Liver (tissue), 9 donors: ENCODE measurements around the gene CTXN3. TPM values are rescaled to one million over a fixed set of nuclear protein-coding genes. Genes with fewer than 3 reads are reported as not detected.

Experiments
- DNase-seq: peaks from one replicate; pipeline ENCODE4 v3.0.0-alpha.2; 2017; ENCODE audit warnings: low spot score
- H3K27ac ChIP-seq, 2 donors: one replicate each; pipeline ENCODE4 v1.7.0; 2013; ENCODE audit warnings: inconsistent platforms in 2 of 2, low read length in 2 of 2, control low read depth in 1 of 2, low read depth in 1 of 2, mild to moderate bottlenecking in 1 of 2
- H3K27me3 ChIP-seq, 4 donors: one replicate each; pipeline versions ENCODE4 v1.6.1 to v1.7.0; 2013; ENCODE audit warnings: low read length in 3 of 4, inconsistent platforms in 1 of 4, mild to moderate bottlenecking in 1 of 4, moderate library complexity in 1 of 4; ENCODE audit not compliant: control insufficient read depth in 4 of 4, insufficient read depth in 4 of 4
- H3K36me3 ChIP-seq, 4 donors: one replicate each; pipeline versions ENCODE4 v1.6.1 to v1.7.0; 2013; ENCODE audit warnings: low read length in 3 of 4, mild to moderate bottlenecking in 3 of 4, low read depth in 1 of 4, moderate library complexity in 1 of 4; ENCODE audit not compliant: control insufficient read depth in 4 of 4, insufficient read depth in 3 of 4
- H3K4me1 ChIP-seq, 4 donors: one replicate each; pipeline versions ENCODE4 v1.6.1 to v1.7.0; 2013; ENCODE audit warnings: low read length in 3 of 4, mild to moderate bottlenecking in 3 of 4, moderate library complexity in 1 of 4; ENCODE audit not compliant: control insufficient read depth in 4 of 4, insufficient read depth in 4 of 4
- H3K4me3 ChIP-seq, 3 donors: one replicate each; pipeline versions ENCODE4 v1.6.1 to v1.7.0; 2013; ENCODE audit warnings: low read length in 3 of 3, control low read depth in 1 of 3, low read depth in 1 of 3, mild to moderate bottlenecking in 1 of 3
- H3K9ac ChIP-seq, 2 donors: one replicate each; pipeline ENCODE4 v1.7.0; 2013; ENCODE audit warnings: low read length in 2 of 2, mild to moderate bottlenecking in 2 of 2, moderate library complexity in 2 of 2, control low read depth in 1 of 2, low read depth in 1 of 2
- H3K9me3 ChIP-seq, 4 donors: one replicate each; pipeline versions ENCODE4 v1.6.1 to v1.7.0; 2013; ENCODE audit warnings: low read length in 3 of 4; ENCODE audit not compliant: control insufficient read depth in 4 of 4
- EGR1 ChIP-seq, 2 donors: IDR thresholded peaks; 2 replicates each; pipeline ENCODE4 v1.6.1; 2016 to 2018; ENCODE audit warnings: antibody characterized with exemption in 2 of 2, low read depth in 2 of 2
- FOXA1 ChIP-seq: IDR thresholded peaks from 2 replicates; pipeline ENCODE4 v1.6.1; 2016; ENCODE audit warnings: antibody characterized with exemption
- FOXA2 ChIP-seq: IDR thresholded peaks from 2 replicates; pipeline ENCODE4 v1.6.1; 2016; ENCODE audit warnings: antibody characterized with exemption
- GABPA ChIP-seq, 2 donors: IDR thresholded peaks in 1 of 2; conservative IDR thresholded peaks in 1 of 2; 2 replicates each; pipeline ENCODE4 v1.6.1; 2016; ENCODE audit warnings: antibody characterized with exemption in 2 of 2, mild to moderate bottlenecking in 1 of 2, moderate library complexity in 1 of 2
- HNF4G ChIP-seq: IDR thresholded peaks from 2 replicates; pipeline ENCODE4 v1.6.1; 2016; ENCODE audit warnings: antibody characterized with exemption
- JUND ChIP-seq, 2 donors: IDR thresholded peaks; 2 replicates each; pipeline ENCODE4 v1.6.1; 2016; ENCODE audit warnings: antibody characterized with exemption in 2 of 2
- NR2F2 ChIP-seq: IDR thresholded peaks from 2 replicates; pipeline ENCODE4 v1.6.1; 2016; ENCODE audit warnings: antibody characterized with exemption
- RAD21 ChIP-seq, 2 donors: IDR thresholded peaks; 2 replicates each; pipeline ENCODE4 v1.6.1; 2016; ENCODE audit warnings: antibody characterized with exemption in 2 of 2, mild to moderate bottlenecking in 2 of 2
- RXRA ChIP-seq, 2 donors: IDR thresholded peaks; 2 replicates each; pipeline ENCODE4 v1.6.1; 2017 to 2018; ENCODE audit warnings: antibody characterized with exemption in 2 of 2, mild to moderate bottlenecking in 1 of 2
- SP1 ChIP-seq: IDR thresholded peaks from 2 replicates; pipeline ENCODE4 v1.6.1; 2018; ENCODE audit warnings: antibody characterized with exemption, mild to moderate bottlenecking
- TAF1 ChIP-seq: conservative IDR thresholded peaks from 2 replicates; pipeline ENCODE4 v1.6.1; 2016; ENCODE audit warnings: antibody characterized with exemption, mild to moderate bottlenecking
- YY1 ChIP-seq: IDR thresholded peaks from 2 replicates; pipeline ENCODE4 v1.6.1; 2016; ENCODE audit warnings: antibody characterized with exemption, mild to moderate bottlenecking
- WGBS: extraction: QIAGEN DNeasy Blood & Tissue Kit; methylation state at CpG from one replicate; pipeline ENCODE4 v1.1.7; 2013; 5-methylcytosine and 5-hydroxymethylcytosine counted together
- polyA plus RNA-seq, 2 donors: library from polyadenylated mRNA; stranded (reverse) in 1 of 2; unstranded in 1 of 2; fragments of 200-250 nt in 1 of 2; fragments of >200 nt in 1 of 2; fragmentation: Nextera tagmentation in 1 of 2; extraction: Ambion mirVana in 1 of 2; gene quantifications; one replicate each; pipeline versions ENCODE4 v1.2.1 to v1.2.3, GENCODE V29; 2013 to 2015
- total RNA-seq, 2 donors: library from RNA; depleted of rRNA; stranded (reverse); fragments of >200 nt; gene quantifications; one replicate each; pipeline ENCODE4 v1.2.3, GENCODE V29; 2014
- TF ChIP-seq, protein P1 (sequence below): IDR thresholded peaks from 2 replicates; pipeline ENCODE4 v1.6.1; 2016; ENCODE audit warnings: antibody characterized with exemption
- TF ChIP-seq, protein P2 (sequence below): IDR thresholded peaks from 2 replicates; pipeline ENCODE4 v1.6.1; 2016; ENCODE audit warnings: antibody characterized with exemption, mild to moderate bottlenecking
- TF ChIP-seq, protein P3 (sequence below): fragments of 150-350 bp; IDR thresholded peaks from 2 replicates; pipeline ENCODE4 v1.5.1; 2017; ENCODE audit warnings: improper control_type of control experiment, low read depth, low read length; ENCODE audit not compliant: missing input control
- TF ChIP-seq, protein P4 (sequence below): IDR thresholded peaks from 2 replicates; pipeline ENCODE4 v1.6.1; 2016; ENCODE audit warnings: antibody characterized with exemption
- TF ChIP-seq, protein P5 (sequence below): IDR thresholded peaks from 2 replicates; pipeline ENCODE4 v1.6.1; 2016; ENCODE audit warnings: antibody characterized with exemption
- donor health status: healthy.
- donor health status: healthy.
- donor health status: healthy.
- donor health status: healthy.
- donor health status: healthy.

CTXN3 gene
- total and polyA plus RNA-seq, 4 donors, result not detected

DNA sequence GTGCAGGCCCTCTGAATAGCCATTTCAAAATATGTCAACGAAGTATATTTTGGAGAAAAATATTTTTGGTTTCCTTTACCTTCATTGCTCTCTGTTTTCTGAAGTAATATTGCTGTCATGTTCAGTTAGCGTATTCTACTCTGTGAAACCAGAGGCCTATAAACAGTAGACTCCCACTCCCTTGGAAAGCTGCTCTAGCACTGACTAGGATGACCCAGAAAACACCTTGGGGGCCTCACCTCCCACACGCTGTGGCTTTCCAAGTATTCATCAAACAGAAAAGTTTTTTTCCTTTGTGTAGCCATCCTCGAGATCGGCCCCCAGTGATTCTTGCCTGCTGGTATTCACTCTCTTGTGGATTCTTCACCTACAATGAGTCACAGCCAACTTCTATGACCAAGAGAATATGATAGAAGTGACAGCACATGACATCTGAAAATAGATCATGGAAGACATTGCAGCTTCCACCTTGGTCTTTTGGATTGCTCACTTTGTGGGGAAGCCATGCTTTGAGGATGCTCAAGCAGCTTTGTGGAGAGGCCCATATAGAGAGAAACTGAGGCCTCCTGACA is 28.9 kb upstream of the CTXN3 start:
- 83% methylated on average over 5 of the region's 5 CpGs for WGBS
- no peak for DNase-seq
- H3K36me3 ChIP-seq, result no peaks in the 10 kb centered on the region
- H3K27me3 ChIP-seq, result no peaks in the 10 kb centered on the region
- H3K9ac ChIP-seq, result no peak overlapping the region
- no peaks in the 10 kb centered on the region for H3K9me3 ChIP-seq
- no peaks in the 10 kb centered on the region for H3K4me1 ChIP-seq
- H3K27ac ChIP-seq, result no peak overlapping the region
- H3K4me3 ChIP-seq, result no peak overlapping the region
- TF ChIP-seq EGR1 (IDR thresholded peaks at IDR 0.05; ENCODE audit: low read depth in 2 of 2) (no peak), RXRA (IDR thresholded peaks at IDR 0.05) (no peak), JUND (IDR thresholded peaks at IDR 0.05) (no peak), RAD21 (IDR thresholded peaks at IDR 0.05) (no peak), GABPA (IDR thresholded peaks at IDR 0.05 in 1 of 2, conservative IDR thresholded peaks at IDR 0.05 in 1 of 2) (no peak), YY1 (no peak), FOXA1 (no peak), HNF4G (no peak), TAF1 (no peak), FOXA2 (no peak), NR2F2 (no peak), SP1 (no peak)
- TF ChIP-seq, protein P1, sequence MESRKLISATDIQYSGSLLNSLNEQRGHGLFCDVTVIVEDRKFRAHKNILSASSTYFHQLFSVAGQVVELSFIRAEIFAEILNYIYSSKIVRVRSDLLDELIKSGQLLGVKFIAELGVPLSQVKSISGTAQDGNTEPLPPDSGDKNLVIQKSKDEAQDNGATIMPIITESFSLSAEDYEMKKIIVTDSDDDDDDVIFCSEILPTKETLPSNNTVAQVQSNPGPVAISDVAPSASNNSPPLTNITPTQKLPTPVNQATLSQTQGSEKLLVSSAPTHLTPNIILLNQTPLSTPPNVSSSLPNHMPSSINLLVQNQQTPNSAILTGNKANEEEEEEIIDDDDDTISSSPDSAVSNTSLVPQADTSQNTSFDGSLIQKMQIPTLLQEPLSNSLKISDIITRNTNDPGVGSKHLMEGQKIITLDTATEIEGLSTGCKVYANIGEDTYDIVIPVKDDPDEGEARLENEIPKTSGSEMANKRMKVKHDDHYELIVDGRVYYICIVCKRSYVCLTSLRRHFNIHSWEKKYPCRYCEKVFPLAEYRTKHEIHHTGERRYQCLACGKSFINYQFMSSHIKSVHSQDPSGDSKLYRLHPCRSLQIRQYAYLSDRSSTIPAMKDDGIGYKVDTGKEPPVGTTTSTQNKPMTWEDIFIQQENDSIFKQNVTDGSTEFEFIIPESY, result no peak
- TF ChIP-seq, protein P2, sequence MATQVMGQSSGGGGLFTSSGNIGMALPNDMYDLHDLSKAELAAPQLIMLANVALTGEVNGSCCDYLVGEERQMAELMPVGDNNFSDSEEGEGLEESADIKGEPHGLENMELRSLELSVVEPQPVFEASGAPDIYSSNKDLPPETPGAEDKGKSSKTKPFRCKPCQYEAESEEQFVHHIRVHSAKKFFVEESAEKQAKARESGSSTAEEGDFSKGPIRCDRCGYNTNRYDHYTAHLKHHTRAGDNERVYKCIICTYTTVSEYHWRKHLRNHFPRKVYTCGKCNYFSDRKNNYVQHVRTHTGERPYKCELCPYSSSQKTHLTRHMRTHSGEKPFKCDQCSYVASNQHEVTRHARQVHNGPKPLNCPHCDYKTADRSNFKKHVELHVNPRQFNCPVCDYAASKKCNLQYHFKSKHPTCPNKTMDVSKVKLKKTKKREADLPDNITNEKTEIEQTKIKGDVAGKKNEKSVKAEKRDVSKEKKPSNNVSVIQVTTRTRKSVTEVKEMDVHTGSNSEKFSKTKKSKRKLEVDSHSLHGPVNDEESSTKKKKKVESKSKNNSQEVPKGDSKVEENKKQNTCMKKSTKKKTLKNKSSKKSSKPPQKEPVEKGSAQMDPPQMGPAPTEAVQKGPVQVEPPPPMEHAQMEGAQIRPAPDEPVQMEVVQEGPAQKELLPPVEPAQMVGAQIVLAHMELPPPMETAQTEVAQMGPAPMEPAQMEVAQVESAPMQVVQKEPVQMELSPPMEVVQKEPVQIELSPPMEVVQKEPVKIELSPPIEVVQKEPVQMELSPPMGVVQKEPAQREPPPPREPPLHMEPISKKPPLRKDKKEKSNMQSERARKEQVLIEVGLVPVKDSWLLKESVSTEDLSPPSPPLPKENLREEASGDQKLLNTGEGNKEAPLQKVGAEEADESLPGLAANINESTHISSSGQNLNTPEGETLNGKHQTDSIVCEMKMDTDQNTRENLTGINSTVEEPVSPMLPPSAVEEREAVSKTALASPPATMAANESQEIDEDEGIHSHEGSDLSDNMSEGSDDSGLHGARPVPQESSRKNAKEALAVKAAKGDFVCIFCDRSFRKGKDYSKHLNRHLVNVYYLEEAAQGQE, result no peak
- TF ChIP-seq, protein P3, sequence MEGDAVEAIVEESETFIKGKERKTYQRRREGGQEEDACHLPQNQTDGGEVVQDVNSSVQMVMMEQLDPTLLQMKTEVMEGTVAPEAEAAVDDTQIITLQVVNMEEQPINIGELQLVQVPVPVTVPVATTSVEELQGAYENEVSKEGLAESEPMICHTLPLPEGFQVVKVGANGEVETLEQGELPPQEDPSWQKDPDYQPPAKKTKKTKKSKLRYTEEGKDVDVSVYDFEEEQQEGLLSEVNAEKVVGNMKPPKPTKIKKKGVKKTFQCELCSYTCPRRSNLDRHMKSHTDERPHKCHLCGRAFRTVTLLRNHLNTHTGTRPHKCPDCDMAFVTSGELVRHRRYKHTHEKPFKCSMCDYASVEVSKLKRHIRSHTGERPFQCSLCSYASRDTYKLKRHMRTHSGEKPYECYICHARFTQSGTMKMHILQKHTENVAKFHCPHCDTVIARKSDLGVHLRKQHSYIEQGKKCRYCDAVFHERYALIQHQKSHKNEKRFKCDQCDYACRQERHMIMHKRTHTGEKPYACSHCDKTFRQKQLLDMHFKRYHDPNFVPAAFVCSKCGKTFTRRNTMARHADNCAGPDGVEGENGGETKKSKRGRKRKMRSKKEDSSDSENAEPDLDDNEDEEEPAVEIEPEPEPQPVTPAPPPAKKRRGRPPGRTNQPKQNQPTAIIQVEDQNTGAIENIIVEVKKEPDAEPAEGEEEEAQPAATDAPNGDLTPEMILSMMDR, result no peak
- TF ChIP-seq, protein P4, sequence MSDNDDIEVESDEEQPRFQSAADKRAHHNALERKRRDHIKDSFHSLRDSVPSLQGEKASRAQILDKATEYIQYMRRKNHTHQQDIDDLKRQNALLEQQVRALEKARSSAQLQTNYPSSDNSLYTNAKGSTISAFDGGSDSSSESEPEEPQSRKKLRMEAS, result no peak
- TF ChIP-seq, protein P5, sequence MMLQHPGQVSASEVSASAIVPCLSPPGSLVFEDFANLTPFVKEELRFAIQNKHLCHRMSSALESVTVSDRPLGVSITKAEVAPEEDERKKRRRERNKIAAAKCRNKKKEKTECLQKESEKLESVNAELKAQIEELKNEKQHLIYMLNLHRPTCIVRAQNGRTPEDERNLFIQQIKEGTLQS, result no peak
